NCI-H524 treated with DMSO at 0.1 percent for 48 hours (cell line): ENCODE measurements around the gene CLDN10.
A peak's percentile ranks its signal among the peaks of the same experiment; 100 is the strongest.
"Not testable (repeated sequence)": the region's sequence is repeated elsewhere in the genome, so short reads cannot be mapped to it uniquely, and the experiment has no call there.

ENCODE experiments used
- DNase-seq: peaks from one replicate; lab custom pipeline; 2025; lab: John Stamatoyannopoulos, UW

The CLDN10 gene

GRCh38 chr13:95552539-95553441 lies at the start of gene CLDN10:
Gene CLDN10, plus strand, starts transcription at chr13:95552720. Its CDS starts 34 bp downstream, at chr13:95552754.
- DNase-seq, result no peak

- DNase-seq, result no peak
These were observed 48.9 kb upstream of the CLDN10 start for GRCh38 chr13:95503662-95504061.

- DNase-seq, result no peak
These were observed 47.3 kb upstream of the CLDN10 start for GRCh38 chr13:95505265-95505664.

GRCh38 chr13:95505986-95506385 lies 46.5 kb upstream of the CLDN10 start:
- no peak for DNase-seq

GRCh38 chr13:95507991-95508390 lies 44.5 kb upstream of the CLDN10 start:
- no peak for DNase-seq

GRCh38 chr13:95508996-95509395 lies 43.5 kb upstream of the CLDN10 start:
- DNase-seq, result no peak

- DNase-seq, result no peak
These were observed 42.8 kb upstream of the CLDN10 start for GRCh38 chr13:95509521-95510310.

GRCh38 chr13:95510950-95511349 lies 41.6 kb upstream of the CLDN10 start:
- no peak for DNase-seq

- no peak for DNase-seq
These were observed 40.1 kb upstream of the CLDN10 start for GRCh38 chr13:95512424-95512823.

GRCh38 chr13:95512957-95513356 lies 39.6 kb upstream of the CLDN10 start:
- no peak for DNase-seq

- not testable (repeated sequence) for DNase-seq
These were observed 36.9 kb upstream of the CLDN10 start for GRCh38 chr13:95515606-95516005.

- DNase-seq, result no peak
These were observed 36.5 kb upstream of the CLDN10 start for GRCh38 chr13:95516021-95516420.

GRCh38 chr13:95516492-95516891 lies 36.0 kb upstream of the CLDN10 start:
- no peak for DNase-seq

- DNase-seq, result no peak
These were observed 28.9 kb upstream of the CLDN10 start for GRCh38 chr13:95523598-95523997.

GRCh38 chr13:95524264-95524901 lies 28.1 kb upstream of the CLDN10 start:
- DNase-seq, result no peak

GRCh38 chr13:95527955-95528354 lies 24.6 kb upstream of the CLDN10 start:
- DNase-seq, result no peak

GRCh38 chr13:95530178-95530577 lies 22.3 kb upstream of the CLDN10 start:
- peak; percentile 10 for DNase-seq

- DNase-seq, result no peak
These were observed 18.9 kb upstream of the CLDN10 start for GRCh38 chr13:95533545-95534160.

- no peak for DNase-seq
These were observed 17.3 kb upstream of the CLDN10 start for GRCh38 chr13:95535243-95535642.

GRCh38 chr13:95536632-95537241 lies 15.8 kb upstream of the CLDN10 start:
- no peak for DNase-seq

GRCh38 chr13:95540888-95541287 lies 11.6 kb upstream of the CLDN10 start:
- no peak for DNase-seq

- DNase-seq, result no peak
These were observed 11.2 kb upstream of the CLDN10 start for GRCh38 chr13:95541308-95541707.
